ENCODE data around the gene TTC39B.

TTC39B gene

GRCh38 chr9:15310107-15310850 is 3.3 kb upstream of the TTC39B start:
- no peak for TF ChIP-seq GATA2 (IDR thresholded peaks at IDR 0.05; ENCODE audit: low read depth, low read length)
- TF ChIP-seq GATA3 (IDR thresholded peaks at IDR 0.05; ENCODE audit: low read depth, low read length), result no peak

GRCh38 chr9:15308511-15308910 is 1.5 kb upstream of the TTC39B start:
- TF ChIP-seq GATA2 (IDR thresholded peaks at IDR 0.05; ENCODE audit: low read depth, low read length) (no peak), GATA3 (IDR thresholded peaks at IDR 0.05; ENCODE audit: low read depth, low read length) (no peak)

GRCh38 chr9:15307523-15307841 is 466 bp upstream of the TTC39B start:
- TF ChIP-seq GATA2 (IDR thresholded peaks at IDR 0.05; ENCODE audit: low read depth, low read length) (no peak), GATA3 (IDR thresholded peaks at IDR 0.05; ENCODE audit: low read depth, low read length) (no peak)

GRCh38 chr9:15306068-15306756 is 804 bp downstream of the TTC39B start:
- TF ChIP-seq GATA3 (IDR thresholded peaks at IDR 0.05; ENCODE audit: low read depth, low read length) (no peak), GATA2 (IDR thresholded peaks at IDR 0.05; ENCODE audit: low read depth, low read length) (no peak)

GRCh38 chr9:15305470-15305869 is 1.5 kb downstream of the TTC39B start:
- TF ChIP-seq GATA3 (IDR thresholded peaks at IDR 0.05; ENCODE audit: low read depth, low read length) (no peak), GATA2 (IDR thresholded peaks at IDR 0.05; ENCODE audit: low read depth, low read length) (no peak)

- TF ChIP-seq GATA3 (IDR thresholded peaks at IDR 0.05; ENCODE audit: low read depth, low read length) (no peak), GATA2 (IDR thresholded peaks at IDR 0.05; ENCODE audit: low read depth, low read length) (no peak)
Measured at GRCh38 chr9:15304632-15305031, 2.4 kb downstream of the TTC39B start.

GRCh38 chr9:15300218-15300617 is 6.8 kb downstream of the TTC39B start:
- TF ChIP-seq GATA3 (IDR thresholded peaks at IDR 0.05; ENCODE audit: low read depth, low read length) (no peak), GATA2 (IDR thresholded peaks at IDR 0.05; ENCODE audit: low read depth, low read length) (no peak)

- TF ChIP-seq GATA3 (IDR thresholded peaks at IDR 0.05; ENCODE audit: low read depth, low read length) (no peak), GATA2 (IDR thresholded peaks at IDR 0.05; ENCODE audit: low read depth, low read length) (no peak)
Measured at GRCh38 chr9:15299374-15299939, 7.6 kb downstream of the TTC39B start.

GRCh38 chr9:15298362-15298761 is 8.7 kb downstream of the TTC39B start:
- no peak for TF ChIP-seq GATA2 (IDR thresholded peaks at IDR 0.05; ENCODE audit: low read depth, low read length)
- TF ChIP-seq GATA3 (IDR thresholded peaks at IDR 0.05; ENCODE audit: low read depth, low read length), result no peak

GRCh38 chr9:15295761-15296405 is 11.1 kb downstream of the TTC39B start:
- TF ChIP-seq GATA3 (IDR thresholded peaks at IDR 0.05; ENCODE audit: low read depth, low read length) (no peak), GATA2 (IDR thresholded peaks at IDR 0.05; ENCODE audit: low read depth, low read length) (no peak)

GRCh38 chr9:15294604-15295003 is 12.4 kb downstream of the TTC39B start:
- no peak for TF ChIP-seq GATA3 (IDR thresholded peaks at IDR 0.05; ENCODE audit: low read depth, low read length)
- TF ChIP-seq GATA2 (IDR thresholded peaks at IDR 0.05; ENCODE audit: low read depth, low read length), result no peak

GRCh38 chr9:15293804-15294316 is 13.2 kb downstream of the TTC39B start:
- TF ChIP-seq GATA3 (IDR thresholded peaks at IDR 0.05; ENCODE audit: low read depth, low read length) (no peak), GATA2 (IDR thresholded peaks at IDR 0.05; ENCODE audit: low read depth, low read length) (no peak)

- TF ChIP-seq GATA3 (IDR thresholded peaks at IDR 0.05; ENCODE audit: low read depth, low read length), result no peak
Measured at GRCh38 chr9:15293084-15293483, 13.9 kb downstream of the TTC39B start.

GRCh38 chr9:15289603-15290002 is 17.4 kb downstream of the TTC39B start:
- TF ChIP-seq GATA3 (IDR thresholded peaks at IDR 0.05; ENCODE audit: low read depth, low read length), result no peak
- no peak for TF ChIP-seq GATA2 (IDR thresholded peaks at IDR 0.05; ENCODE audit: low read depth, low read length)

Data from SH-SY5Y (cell line).